Naive B cell (primary cell): ENCODE data around the gene TCHP. TPM values are rescaled to one million over a fixed set of nuclear protein-coding genes. Genes with fewer than 3 reads are reported as not detected.
"Not testable (repeated sequence)": the region's sequence is repeated elsewhere in the genome, so short reads cannot be mapped to it uniquely, and the experiment has no call there.

Source experiments
- ATAC-seq, 2 donors: fragments of 150-1000 bp; cut with Tn5 transposase; 2 replicates each; pipeline ENCODE4 v1.10.0; 2021; ENCODE audit warnings: low read depth in 2 of 2, mild to moderate bottlenecking in 2 of 2, moderate library complexity in 2 of 2
- DNase-seq: peaks from one replicate; pipeline ENCODE4 v3.0.0; 2022
- H3K27ac Mint-ChIP-seq, 6 donors: one replicate each; pipeline ENCODE4 v1.8.0; 2020 to 2022; ENCODE audit warnings: mild to moderate bottlenecking in 6 of 6, mixed read lengths in 6 of 6, moderate library complexity in 5 of 6, inconsistent platforms in 2 of 6
- H3K27me3 Mint-ChIP-seq, 3 donors: one replicate each; pipeline ENCODE4 v1.8.0; 2021 to 2022; ENCODE audit warnings: mixed read lengths in 3 of 3, mild to moderate bottlenecking in 1 of 3
- H3K36me3 Mint-ChIP-seq, 2 donors: one replicate each; pipeline ENCODE4 v1.8.0; 2020 to 2022; ENCODE audit warnings: mixed read lengths in 2 of 2, inconsistent platforms in 1 of 2, mild to moderate bottlenecking in 1 of 2
- H3K4me1 Mint-ChIP-seq, 3 donors: one replicate each; pipeline ENCODE4 v1.8.0; 2020 to 2022; ENCODE audit warnings: mixed read lengths in 3 of 3, inconsistent platforms in 1 of 3, mild to moderate bottlenecking in 1 of 3, moderate library complexity in 1 of 3
- H3K4me3 Mint-ChIP-seq, 8 donors: one replicate each; pipeline ENCODE4 v1.8.0; 2020 to 2022; ENCODE audit warnings: mild to moderate bottlenecking in 8 of 8, mixed read lengths in 8 of 8, moderate library complexity in 8 of 8, inconsistent platforms in 2 of 8
- H3K9me3 Mint-ChIP-seq, 7 donors: one replicate each; pipeline ENCODE4 v1.8.0; 2020 to 2022; ENCODE audit warnings: mixed read lengths in 7 of 7, mild to moderate bottlenecking in 5 of 7, inconsistent platforms in 2 of 7, moderate library complexity in 1 of 7
- polyA plus RNA-seq, 6 donors: library from polyadenylated mRNA; unstranded; fragments of 300-500 nt; fragmentation: Illumina TruSeq; gene quantifications; one replicate each; pipeline ENCODE4 v1.2.3, GENCODE V29; 2021; ENCODE audit warnings: low read depth in 6 of 6

TCHP gene, protein sequence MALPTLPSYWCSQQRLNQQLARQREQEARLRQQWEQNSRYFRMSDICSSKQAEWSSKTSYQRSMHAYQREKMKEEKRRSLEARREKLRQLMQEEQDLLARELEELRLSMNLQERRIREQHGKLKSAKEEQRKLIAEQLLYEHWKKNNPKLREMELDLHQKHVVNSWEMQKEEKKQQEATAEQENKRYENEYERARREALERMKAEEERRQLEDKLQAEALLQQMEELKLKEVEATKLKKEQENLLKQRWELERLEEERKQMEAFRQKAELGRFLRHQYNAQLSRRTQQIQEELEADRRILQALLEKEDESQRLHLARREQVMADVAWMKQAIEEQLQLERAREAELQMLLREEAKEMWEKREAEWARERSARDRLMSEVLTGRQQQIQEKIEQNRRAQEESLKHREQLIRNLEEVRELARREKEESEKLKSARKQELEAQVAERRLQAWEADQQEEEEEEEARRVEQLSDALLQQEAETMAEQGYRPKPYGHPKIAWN
- 10 to 100 TPM in 1 of 6 donors, 1 to 10 TPM in 5; 5.6 to 10.3 (median 6.4) TPM for polyA plus RNA-seq

DNA sequence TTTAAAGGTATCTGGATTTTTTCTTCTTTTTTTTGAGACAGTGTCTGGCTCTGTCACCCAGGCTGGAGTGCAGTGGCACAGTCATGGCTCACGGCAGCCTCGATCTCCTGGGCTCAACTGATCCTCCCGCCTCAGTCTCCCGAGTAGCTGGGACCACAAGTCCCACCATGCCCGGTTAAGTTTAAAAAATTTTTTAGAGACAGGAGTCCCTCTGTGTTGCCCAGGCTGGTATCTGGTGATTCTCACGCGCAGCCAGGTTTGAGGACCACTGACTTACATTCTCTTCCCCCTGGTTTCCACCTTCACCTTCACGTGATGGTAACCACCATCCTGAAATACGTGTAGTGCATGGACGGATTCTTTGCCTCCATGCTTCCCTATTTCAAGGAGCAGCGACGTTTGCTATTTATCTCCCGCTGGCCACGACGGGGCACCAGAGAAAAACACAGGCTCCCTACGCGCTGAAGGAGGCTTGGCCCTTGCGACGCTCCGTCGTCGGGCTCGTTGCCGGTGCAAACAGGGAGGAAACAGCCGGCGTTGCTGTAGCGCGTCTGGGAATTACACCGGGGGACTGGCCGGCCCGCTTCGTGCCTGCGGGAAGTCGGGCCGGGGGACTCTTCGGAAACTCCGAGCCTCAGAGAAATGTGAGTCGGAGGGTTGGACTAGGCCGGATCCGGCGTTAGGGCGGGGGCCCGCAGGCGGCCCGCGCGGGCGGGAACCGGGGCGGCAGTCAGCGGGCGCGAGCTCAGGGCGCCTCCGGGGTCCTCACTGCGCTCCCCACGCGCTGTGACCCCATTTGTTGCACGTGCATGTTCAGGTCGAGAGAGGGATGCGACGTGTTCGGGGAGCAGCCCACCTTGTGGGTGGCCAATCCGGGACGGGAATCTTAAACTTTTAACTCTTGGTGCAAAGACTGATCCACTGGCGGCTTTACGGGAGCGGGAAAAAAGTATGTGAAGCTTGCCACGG lies at the start of gene TCHP:
Gene TCHP, plus strand, starts transcription at position 492 of the 969 bp plus-strand sequence. CDS start 2,753 bp downstream, outside the sequence.
- peak; percentile 89 to 91 for ATAC-seq
- peaks cover 11 to 17% of the 10 kb centered on the region in 2 donors for H3K36me3 Mint-ChIP-seq
- H3K4me3 Mint-ChIP-seq, result peak within 1 kb of the TSS; percentile 86 to 99 (median 96)
- peaks cover 16 to 28% (median 24%) of the 10 kb centered on the region in 3 donors for H3K4me1 Mint-ChIP-seq
- peak; percentile 72 for DNase-seq
- no peaks in the 10 kb centered on the region for H3K27me3 Mint-ChIP-seq
- peak within 1 kb of the TSS; percentile 82 to 98 (median 93) for H3K27ac Mint-ChIP-seq
- no peaks in the 10 kb centered on the region for H3K9me3 Mint-ChIP-seq

DNA sequence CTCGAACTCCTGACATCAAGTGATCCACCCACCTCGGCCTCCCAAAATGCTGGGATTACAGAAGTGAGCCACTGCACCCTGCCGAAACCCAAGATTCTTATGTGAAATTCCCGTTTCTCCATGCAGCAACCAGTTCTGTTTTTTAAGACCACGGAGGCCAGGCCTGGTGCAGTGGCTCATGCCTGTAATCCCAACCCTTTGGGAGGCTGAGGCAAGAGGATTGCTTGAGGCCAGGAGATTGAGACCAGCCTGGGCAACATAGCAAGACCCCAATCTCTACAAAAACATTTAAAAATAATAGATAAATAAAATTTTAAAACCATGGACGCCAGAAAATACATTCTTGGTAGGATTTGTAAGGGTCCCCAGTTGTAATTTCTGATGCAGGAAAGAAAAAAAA lies 49.6 kb upstream of the TCHP start:
- ATAC-seq, H3K4me1 Mint-ChIP-seq, H3K36me3 Mint-ChIP-seq, H3K4me3 Mint-ChIP-seq, H3K9me3 Mint-ChIP-seq, H3K27me3 Mint-ChIP-seq, H3K27ac Mint-ChIP-seq, DNase-seq: not testable (repeated sequence)

DNA sequence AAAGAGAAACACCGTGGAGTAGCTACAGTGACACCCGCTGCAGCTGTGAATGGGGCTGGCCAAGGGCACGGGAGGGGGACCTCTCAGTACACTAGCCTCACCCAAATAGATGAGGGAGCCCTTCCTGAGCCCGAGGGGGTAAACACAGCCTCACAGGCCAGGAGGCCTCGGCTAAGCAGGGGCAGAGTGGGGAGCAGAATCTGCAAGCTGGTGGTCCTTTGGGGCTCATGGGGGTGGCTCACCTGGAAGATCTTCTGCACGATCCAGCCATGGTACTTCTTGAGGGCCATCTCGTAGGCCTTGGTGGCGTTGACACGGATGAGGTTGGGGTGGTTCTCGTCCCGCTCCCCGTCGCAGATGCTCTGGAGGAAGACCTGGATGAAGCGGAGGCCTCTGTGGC lies 44.7 kb upstream of the TCHP start:
- Mint-ChIP-seq H3K4me1 (peaks cover 0 to 4% (median 3%) of the 10 kb centered on the region in 3 donors), H3K27ac (no peak overlapping the region), H3K36me3 (peaks cover 5 to 11% of the 10 kb centered on the region in 2 donors), H3K9me3 (no peaks in the 10 kb centered on the region), H3K27me3 (no peaks in the 10 kb centered on the region), H3K4me3 (no peak overlapping the region)
- DNase-seq, result no peak
- no peak for ATAC-seq

DNA sequence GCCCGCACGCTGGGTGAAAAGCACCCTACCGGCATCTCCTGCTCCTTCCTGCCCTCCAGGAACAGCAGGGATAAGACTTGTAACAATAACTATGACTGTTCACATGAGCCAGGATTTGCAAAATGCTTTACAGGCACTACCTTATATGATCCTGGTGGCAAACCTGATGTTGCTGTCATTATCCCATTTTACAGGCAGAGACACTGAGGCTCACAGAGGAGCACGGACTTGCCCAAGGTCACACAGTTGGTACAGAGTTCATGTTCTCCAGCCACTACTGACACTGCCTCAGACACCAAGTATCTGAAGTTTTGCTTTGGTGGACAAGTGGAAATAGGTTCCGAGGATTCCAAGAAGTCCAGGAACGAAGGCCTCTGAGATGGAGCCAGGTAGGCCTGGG lies 42.4 kb upstream of the TCHP start:
- Mint-ChIP-seq H3K27ac (peak overlapping the region in 1 of 6 donors; percentile 63), H3K4me3 (no peak overlapping the region), H3K4me1 (peaks cover 0 to 9% (median 3%) of the 10 kb centered on the region in 3 donors), H3K9me3 (no peaks in the 10 kb centered on the region), H3K36me3 (peaks cover 0 to 11% of the 10 kb centered on the region in 2 donors), H3K27me3 (no peaks in the 10 kb centered on the region)
- ATAC-seq, result no peak
- DNase-seq, result no peak

DNA sequence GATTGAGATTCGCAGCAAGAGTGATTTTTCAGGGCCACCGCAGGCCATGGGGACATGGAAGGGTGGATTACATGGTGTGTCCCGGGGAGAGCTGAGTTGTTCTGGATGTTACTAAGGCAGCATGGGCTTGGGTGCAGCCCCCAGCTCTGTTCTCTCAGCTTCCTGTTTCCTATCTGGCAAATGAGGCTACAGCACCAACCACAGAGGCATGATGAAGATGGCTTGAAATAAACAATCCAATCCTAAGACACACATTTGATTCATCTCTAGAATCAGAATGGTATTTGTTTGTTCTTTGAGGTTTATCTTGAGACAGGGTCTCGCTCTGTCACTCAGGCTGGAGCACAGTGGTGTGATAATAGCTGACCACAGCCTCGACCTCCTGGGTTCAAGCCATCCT lies 41.3 kb upstream of the TCHP start:
- H3K4me3 Mint-ChIP-seq, result no peak overlapping the region
- no peaks in the 10 kb centered on the region for H3K27me3 Mint-ChIP-seq
- peak overlapping the region in 1 of 6 donors; percentile 74 for H3K27ac Mint-ChIP-seq
- ATAC-seq (no peak), DNase-seq (no peak)
- H3K36me3 Mint-ChIP-seq, result peaks cover 0 to 11% of the 10 kb centered on the region in 2 donors
- no peaks in the 10 kb centered on the region for H3K9me3 Mint-ChIP-seq
- H3K4me1 Mint-ChIP-seq, result peaks cover 0 to 14% (median under 1%) of the 10 kb centered on the region in 3 donors

DNA sequence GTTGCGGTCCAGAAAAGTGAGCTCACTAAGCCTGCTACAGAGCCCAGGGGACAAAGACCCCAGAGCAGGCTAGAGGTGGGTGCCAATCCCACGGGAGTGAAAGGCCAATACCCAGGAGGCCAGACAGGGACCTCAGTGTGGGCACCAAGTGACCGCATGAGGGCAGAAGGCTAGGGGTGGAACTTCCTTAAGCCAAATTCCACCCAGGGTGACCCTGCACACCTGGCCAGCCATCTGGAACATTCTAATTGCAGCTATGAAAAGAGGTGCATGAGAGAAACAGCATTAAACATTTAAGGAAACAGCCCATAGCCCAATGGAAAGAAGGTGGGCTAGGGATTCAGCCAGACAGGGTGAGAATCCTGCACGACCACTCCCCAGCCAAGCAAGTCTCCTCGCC lies 39.1 kb upstream of the TCHP start:
- DNase-seq (no peak), ATAC-seq (no peak)
- Mint-ChIP-seq H3K36me3 (peaks cover 0 to 11% of the 10 kb centered on the region in 2 donors), H3K4me3 (no peak overlapping the region), H3K9me3 (no peaks in the 10 kb centered on the region), H3K27me3 (no peaks in the 10 kb centered on the region), H3K27ac (no peak overlapping the region), H3K4me1 (peaks cover 0 to 22% (median 7%) of the 10 kb centered on the region in 3 donors)

DNA sequence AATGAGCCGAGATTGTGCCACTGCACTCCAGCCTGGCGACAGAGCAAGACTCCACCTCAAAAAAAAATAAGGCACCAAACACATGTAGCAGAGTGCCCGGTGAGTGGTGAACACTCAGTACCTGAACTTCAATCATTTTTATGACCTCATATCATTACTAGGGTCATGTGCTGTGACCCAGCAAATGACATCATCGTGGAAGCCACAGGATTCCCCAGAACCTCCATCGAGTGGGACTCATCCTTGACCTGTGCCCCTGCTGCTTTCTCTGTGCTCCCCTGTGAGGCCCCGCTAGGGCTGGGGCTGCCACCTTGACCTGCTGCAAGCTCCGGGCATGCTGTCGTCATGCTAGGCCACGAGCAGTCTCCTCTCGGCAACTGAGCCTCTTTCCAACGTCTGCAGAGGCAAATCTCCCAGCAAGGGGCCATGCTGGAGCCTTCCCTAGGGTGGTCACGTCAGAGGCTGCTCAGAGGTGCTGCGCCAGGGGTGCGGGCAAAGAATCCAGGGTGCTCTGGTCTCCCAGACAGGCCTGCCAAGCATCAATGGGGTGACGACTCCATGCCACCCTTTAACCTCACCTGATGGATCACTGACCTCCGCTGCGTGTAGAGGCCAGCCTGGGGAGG lies 38.3 kb upstream of the TCHP start:
- Mint-ChIP-seq H3K27ac (peak overlapping the region in 1 of 6 donors; percentile 62), H3K4me1 (peaks cover 0 to 27% (median 7%) of the 10 kb centered on the region in 3 donors), H3K4me3 (no peak overlapping the region), H3K36me3 (peaks cover 0 to 11% of the 10 kb centered on the region in 2 donors), H3K9me3 (no peaks in the 10 kb centered on the region), H3K27me3 (no peaks in the 10 kb centered on the region)
- no peak for ATAC-seq
- no peak for DNase-seq

DNA sequence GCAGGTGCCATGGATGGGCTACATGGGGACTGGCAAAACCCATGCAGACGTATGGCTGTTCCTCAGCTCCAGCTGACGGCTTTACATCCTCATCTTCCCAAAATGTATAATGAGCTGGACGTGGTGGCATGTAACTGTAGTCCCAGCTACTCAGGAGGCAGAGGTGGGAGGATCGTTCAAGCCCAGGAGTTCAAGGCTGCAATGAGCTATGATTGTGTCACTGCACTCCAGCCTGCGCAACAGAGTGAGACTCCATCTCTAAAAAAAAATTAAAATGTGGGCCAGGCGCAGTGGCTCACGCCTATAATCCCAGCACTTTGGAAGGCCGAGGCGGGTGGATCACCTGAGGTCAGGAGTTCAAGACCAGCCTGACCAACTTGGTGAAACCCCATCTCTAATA lies 37.6 kb upstream of the TCHP start:
- H3K4me3 Mint-ChIP-seq, H3K27me3 Mint-ChIP-seq, H3K9me3 Mint-ChIP-seq, ATAC-seq, H3K36me3 Mint-ChIP-seq, DNase-seq: not testable (repeated sequence)
- H3K27ac Mint-ChIP-seq, result peak overlapping the region in 1 of 6 donors; percentile 61
- H3K4me1 Mint-ChIP-seq, result peaks cover 0 to 32% (median 7%) of the 10 kb centered on the region in 3 donors

DNA sequence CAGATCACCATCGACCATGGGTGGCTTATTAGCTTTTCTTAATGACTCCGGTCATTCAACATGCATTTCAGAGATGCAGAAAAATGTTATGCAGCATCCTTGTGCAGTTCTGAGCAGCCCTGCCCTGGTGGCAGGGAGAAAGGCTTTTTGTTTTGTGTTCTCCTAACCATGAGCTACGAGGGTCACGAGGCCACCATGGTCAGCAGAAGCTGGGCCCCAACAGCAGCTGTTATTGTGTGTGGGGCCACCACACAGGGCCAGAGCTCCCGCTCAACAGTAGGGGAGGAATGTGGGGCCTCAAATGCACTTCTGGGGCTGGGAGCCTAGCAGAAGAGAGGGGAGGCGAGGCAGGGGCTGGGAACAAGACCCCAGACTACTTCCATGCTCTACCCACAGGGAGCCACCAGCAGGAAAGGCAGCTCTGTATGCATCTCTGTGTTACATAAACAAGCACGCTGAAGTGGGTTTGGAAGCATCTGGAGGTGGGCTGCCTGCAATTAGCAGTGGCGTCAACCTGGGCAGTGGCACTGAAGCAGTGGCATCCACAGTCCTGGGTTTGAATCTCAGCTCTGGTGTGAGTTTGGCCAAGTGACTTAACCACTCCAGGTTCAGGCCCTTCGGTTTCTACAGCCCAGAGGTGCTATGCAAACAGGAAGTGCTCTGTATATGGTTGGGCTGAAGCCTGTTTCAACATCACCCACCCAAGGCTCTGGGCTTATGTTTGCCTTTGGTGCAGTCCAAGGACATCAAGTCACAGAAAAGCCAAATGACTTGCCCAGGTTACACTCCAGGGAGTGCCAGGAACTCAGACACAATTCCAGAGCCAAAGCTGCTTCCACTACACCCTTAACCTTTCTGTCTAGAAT lies 36.0 kb upstream of the TCHP start:
- Mint-ChIP-seq H3K4me3 (peak overlapping the region in 1 of 8 donors; percentile 41), H3K27ac (peak overlapping the region in 4 of 6 donors; percentile 14 to 85 (median 49)), H3K36me3 (peaks cover 0 to 6% of the 10 kb centered on the region in 2 donors), H3K9me3 (no peaks in the 10 kb centered on the region), H3K27me3 (no peaks in the 10 kb centered on the region), H3K4me1 (peaks cover 5 to 41% (median 14%) of the 10 kb centered on the region in 3 donors)
- ATAC-seq (no peak), DNase-seq (no peak)

DNA sequence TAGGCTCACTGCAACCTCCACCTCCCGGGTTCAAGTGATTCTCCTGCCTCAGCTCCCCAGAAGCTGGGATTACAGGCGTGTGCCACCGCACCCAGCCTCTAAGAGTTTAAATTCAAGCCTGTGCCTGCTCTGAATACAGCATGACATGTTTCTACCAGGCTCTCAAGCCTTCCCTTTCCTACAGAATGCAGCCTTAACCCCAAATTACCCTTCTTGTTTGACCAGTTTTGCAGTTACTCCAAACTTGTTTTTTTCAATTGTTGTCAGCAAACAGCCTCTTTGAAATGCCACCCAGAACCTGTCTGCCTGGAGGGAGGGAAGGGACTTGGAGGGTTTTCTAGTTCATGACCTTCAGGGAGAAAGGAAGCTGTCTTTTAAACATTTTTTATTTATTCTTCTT lies 35.2 kb upstream of the TCHP start:
- DNase-seq (no peak), ATAC-seq (no peak)
- Mint-ChIP-seq H3K36me3 (peaks cover 0 to 6% of the 10 kb centered on the region in 2 donors), H3K27ac (peak overlapping the region in 2 of 6 donors; percentile 49 to 69), H3K9me3 (no peaks in the 10 kb centered on the region), H3K4me3 (no peak overlapping the region), H3K27me3 (no peaks in the 10 kb centered on the region), H3K4me1 (peaks cover 5 to 41% (median 14%) of the 10 kb centered on the region in 3 donors)

DNA sequence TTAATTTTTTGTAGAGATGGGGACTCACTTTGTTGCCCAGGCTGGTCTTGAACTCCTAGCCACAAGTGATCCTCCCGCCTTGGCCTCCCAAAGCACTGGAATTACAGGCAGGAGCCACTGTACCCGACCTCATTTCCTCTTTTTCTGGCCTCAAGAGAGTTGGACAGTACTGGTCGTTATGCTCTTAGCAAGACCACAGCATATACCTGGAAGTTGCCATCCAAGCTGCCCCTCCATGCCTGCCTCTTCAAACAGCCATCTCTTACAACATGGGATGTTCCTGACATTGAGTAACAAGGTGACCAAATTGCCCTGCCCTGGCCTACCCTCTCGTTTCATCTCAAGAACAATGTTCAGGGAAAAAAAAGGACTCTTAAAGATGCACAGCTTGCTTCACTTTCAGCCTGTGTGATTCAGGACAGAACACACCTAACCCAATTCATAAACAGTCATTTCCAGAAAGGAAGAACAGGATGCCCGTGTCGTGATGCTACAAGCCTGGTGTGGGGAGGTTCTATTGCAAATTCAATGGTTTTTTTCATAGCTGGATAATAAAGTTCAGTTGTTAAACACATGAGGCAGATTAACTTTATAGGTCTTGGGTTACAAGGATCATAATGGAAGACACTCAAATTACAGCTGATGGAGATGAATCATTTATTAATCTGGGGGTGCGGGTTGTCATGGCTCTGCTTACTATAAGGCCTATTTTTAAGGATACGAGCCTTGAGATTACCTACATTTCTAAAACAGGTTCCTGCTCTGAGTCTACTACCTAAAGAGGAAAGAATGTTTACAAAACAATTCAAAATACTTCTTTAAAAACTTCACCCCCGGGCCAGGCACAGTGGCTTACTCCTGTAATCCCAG lies 31.7 kb upstream of the TCHP start:
- Mint-ChIP-seq H3K4me3 (no peak overlapping the region), H3K9me3 (no peaks in the 10 kb centered on the region), H3K36me3 (peaks cover 0 to 12% of the 10 kb centered on the region in 2 donors), H3K27me3 (no peaks in the 10 kb centered on the region), H3K4me1 (peaks cover 10 to 35% (median 18%) of the 10 kb centered on the region in 3 donors), H3K27ac (peak overlapping the region in 4 of 6 donors; percentile 57 to 74 (median 72))
- no peak for DNase-seq
- no peak for ATAC-seq
